ENCODE data around the gene MYEOV.

MYEOV gene

GRCh38 chr11:69267395-69267805 lies 26.6 kb upstream of the MYEOV start:
- DNase-seq: no peak

GRCh38 chr11:69268911-69269310 lies 25.0 kb upstream of the MYEOV start:
- DNase-seq: no peak

- DNase-seq: no peak
Measured at GRCh38 chr11:69269388-69269787, 24.6 kb upstream of the MYEOV start.

GRCh38 chr11:69269926-69270697 lies 23.8 kb upstream of the MYEOV start:
- no peak for DNase-seq

GRCh38 chr11:69270941-69271340 lies 23.0 kb upstream of the MYEOV start:
- peak; percentile 22 for DNase-seq

GRCh38 chr11:69272055-69272454 lies 21.9 kb upstream of the MYEOV start:
- DNase-seq: no peak

GRCh38 chr11:69272831-69273485 lies 21.0 kb upstream of the MYEOV start:
- no peak for DNase-seq

GRCh38 chr11:69273571-69273970 lies 20.4 kb upstream of the MYEOV start:
- no peak for DNase-seq

- DNase-seq: no peak
Measured at GRCh38 chr11:69274531-69275016, 19.4 kb upstream of the MYEOV start.

GRCh38 chr11:69275178-69275577 lies 18.8 kb upstream of the MYEOV start:
- DNase-seq: no peak

- no peak for DNase-seq
Measured at GRCh38 chr11:69276165-69276564, 17.8 kb upstream of the MYEOV start.

- DNase-seq: no peak
Measured at GRCh38 chr11:69277074-69277809, 16.7 kb upstream of the MYEOV start.

- DNase-seq: no peak
Measured at GRCh38 chr11:69278091-69278867, 15.7 kb upstream of the MYEOV start.

GRCh38 chr11:69280451-69280850 lies 13.5 kb upstream of the MYEOV start:
- DNase-seq: no peak

GRCh38 chr11:69280994-69281393 lies 13.0 kb upstream of the MYEOV start:
- no peak for DNase-seq

GRCh38 chr11:69283446-69283845 lies 10.5 kb upstream of the MYEOV start:
- DNase-seq: no peak

GRCh38 chr11:69284081-69284511 lies 9.9 kb upstream of the MYEOV start:
- DNase-seq: no peak

- DNase-seq: no peak
Measured at GRCh38 chr11:69285091-69285490, 8.9 kb upstream of the MYEOV start.

GRCh38 chr11:69285766-69286165 lies 8.2 kb upstream of the MYEOV start:
- DNase-seq: no peak

GRCh38 chr11:69286374-69287371 lies 7.3 kb upstream of the MYEOV start:
- no peak for DNase-seq
